Peyer's patch (tissue), 4 donors: ENCODE data around the gene DNASE2B. TPM values are rescaled to one million over a fixed set of nuclear protein-coding genes. Genes with fewer than 3 reads are reported as not detected.

Experiments
- DNase-seq, 3 donors: peaks; one replicate each; pipeline ENCODE4 v3.0.0-alpha.2; 2017 to 2019
- H3K27ac ChIP-seq, 4 donors: fragments of 200-600 bp; sonication (generic); one replicate each; pipeline ENCODE4 v1.5.1; 2016 to 2019
- H3K27me3 ChIP-seq, 2 donors: fragments of 200-600 bp; sonication (generic); one replicate each; pipeline ENCODE4 v1.5.1; 2019
- H3K36me3 ChIP-seq, 3 donors: fragments of 200-600 bp; sonication (generic); one replicate each; pipeline ENCODE4 v1.5.1; 2016 to 2019
- H3K4me1 ChIP-seq, 4 donors: fragments of 200-600 bp; sonication (generic); one replicate each; pipeline ENCODE4 v1.5.1; 2016 to 2019
- H3K4me3 ChIP-seq, 4 donors: fragments of 200-600 bp; sonication (generic); 1 replicate in 3 of 4; 2 replicates in 1 of 4; pipeline ENCODE4 v1.5.1; 2016 to 2019; ENCODE audit warnings: mild to moderate bottlenecking in 1 of 4
- H3K9me3 ChIP-seq, 4 donors: fragments of 200-600 bp; sonication (generic); one replicate each; pipeline ENCODE4 v1.5.1; 2016 to 2019; ENCODE audit warnings: mild to moderate bottlenecking in 1 of 4
- CTCF ChIP-seq, 6 experiments: fragments of 450-650 bp in 4 of 6; fragments of 200-600 bp in 2 of 6; sonication (generic) in 1 of 6; IDR thresholded peaks; one replicate each; pipeline ENCODE4 v1.5.1; 2017 to 2019; ENCODE audit warnings: antibody characterized with exemption in 6 of 6, mild to moderate bottlenecking in 3 of 6, moderate library complexity in 1 of 6
- POLR2A ChIP-seq, 2 donors: fragments of 450-650 bp; IDR thresholded peaks; one replicate each; pipeline ENCODE4 v1.5.1; 2017; ENCODE audit warnings: antibody characterized with exemption in 2 of 2, mild to moderate bottlenecking in 2 of 2, moderate library complexity in 2 of 2
- total RNA-seq, 4 donors: library from RNA; depleted of rRNA; stranded (reverse); fragments of >200 nt; gene quantifications; one replicate each; pipeline ENCODE4 v1.1.0, GENCODE V29; 2016

Gene DNASE2B
- total RNA-seq, 4 donors from 2014 or later, result not detected

- no peaks in the 10 kb centered on the region for H3K4me1 ChIP-seq
- H3K27ac ChIP-seq, result no peak overlapping the region
- DNase-seq, result no peak
- no peaks in the 10 kb centered on the region for H3K36me3 ChIP-seq
- H3K4me3 ChIP-seq, result no peak overlapping the region
- TF ChIP-seq CTCF (IDR thresholded peaks at IDR 0.05), result no peak
- TF ChIP-seq POLR2A (IDR thresholded peaks at IDR 0.05), result no peak
- H3K9me3 ChIP-seq, result no peaks in the 10 kb centered on the region
- H3K27me3 ChIP-seq, result no peaks in the 10 kb centered on the region
Observed at GRCh38 chr1:84353695-84354094, 44.6 kb upstream of the DNASE2B start.

GRCh38 chr1:84355556-84355955 lies 42.7 kb upstream of the DNASE2B start:
- Histone ChIP-seq H3K4me3 (no peak overlapping the region), H3K27me3 (no peaks in the 10 kb centered on the region), H3K9me3 (no peaks in the 10 kb centered on the region), H3K4me1 (no peaks in the 10 kb centered on the region), H3K36me3 (no peaks in the 10 kb centered on the region), H3K27ac (no peak overlapping the region)
- TF ChIP-seq CTCF (IDR thresholded peaks at IDR 0.05) (no peak), POLR2A (IDR thresholded peaks at IDR 0.05) (no peak)
- DNase-seq, result no peak

GRCh38 chr1:84356881-84357280 lies 41.4 kb upstream of the DNASE2B start:
- no peak overlapping the region for H3K4me3 ChIP-seq
- H3K36me3 ChIP-seq, result no peaks in the 10 kb centered on the region
- H3K27ac ChIP-seq, result no peak overlapping the region
- DNase-seq, result no peak
- no peaks in the 10 kb centered on the region for H3K27me3 ChIP-seq
- no peaks in the 10 kb centered on the region for H3K4me1 ChIP-seq
- TF ChIP-seq CTCF (IDR thresholded peaks at IDR 0.05) (no peak), POLR2A (IDR thresholded peaks at IDR 0.05) (no peak)
- H3K9me3 ChIP-seq, result no peaks in the 10 kb centered on the region

GRCh38 chr1:84358695-84359094 lies 39.6 kb upstream of the DNASE2B start:
- no peaks in the 10 kb centered on the region for H3K27me3 ChIP-seq
- TF ChIP-seq POLR2A (IDR thresholded peaks at IDR 0.05), result no peak
- no peak for TF ChIP-seq CTCF (IDR thresholded peaks at IDR 0.05)
- no peak overlapping the region for H3K4me3 ChIP-seq
- no peaks in the 10 kb centered on the region for H3K36me3 ChIP-seq
- no peak for DNase-seq
- H3K9me3 ChIP-seq, result no peaks in the 10 kb centered on the region
- no peaks in the 10 kb centered on the region for H3K4me1 ChIP-seq
- no peak overlapping the region for H3K27ac ChIP-seq

GRCh38 chr1:84360316-84360715 lies 38.0 kb upstream of the DNASE2B start:
- Histone ChIP-seq H3K27ac (no peak overlapping the region), H3K4me3 (no peak overlapping the region), H3K4me1 (no peaks in the 10 kb centered on the region), H3K27me3 (no peaks in the 10 kb centered on the region), H3K9me3 (no peaks in the 10 kb centered on the region), H3K36me3 (no peaks in the 10 kb centered on the region)
- no peak for TF ChIP-seq CTCF (IDR thresholded peaks at IDR 0.05)
- no peak for TF ChIP-seq POLR2A (IDR thresholded peaks at IDR 0.05)
- no peak for DNase-seq

GRCh38 chr1:84361796-84362195 lies 36.5 kb upstream of the DNASE2B start:
- no peak for DNase-seq
- Histone ChIP-seq H3K27ac (no peak overlapping the region), H3K4me1 (peaks cover 0 to 8% (median 0%) of the 10 kb centered on the region in 4 donors), H3K36me3 (no peaks in the 10 kb centered on the region), H3K27me3 (no peaks in the 10 kb centered on the region), H3K4me3 (no peak overlapping the region), H3K9me3 (no peaks in the 10 kb centered on the region)
- no peak for TF ChIP-seq POLR2A (IDR thresholded peaks at IDR 0.05)
- TF ChIP-seq CTCF (IDR thresholded peaks at IDR 0.05), result no peak
